ENCODE results near the gene OPRL1.

- TF ChIP-seq CTCF (conservative IDR thresholded peaks at IDR 0.05) (no peak), EZH2 (IDR thresholded peaks at IDR 0.05; ENCODE audit: low read depth) (no peak)
Observed at GRCh38 chr20:64090165-64090564, 10.3 kb downstream of the OPRL1 start.

Data from PC-9 (cell line).